Natural killer cell (primary cell): ENCODE results near the gene FXYD5. TPM values are rescaled to one million over a fixed set of nuclear protein-coding genes. Genes with fewer than 3 reads are reported as not detected.

Experiments used
- ATAC-seq, 3 donors: fragments of 150-1000 bp in 2 of 3; fragments of 200-7000 bp in 1 of 3; cut with Tn5 transposase; 1 replicate in 1 of 3; 2 replicates in 2 of 3; pipeline ENCODE4 v1.10.0; 2021; ENCODE audit warnings: mild to moderate bottlenecking in 2 of 3, moderate library complexity in 2 of 3
- DNase-seq, 2 donors: peaks; one replicate each; pipeline versions ENCODE4 v3.0.0 to v3.0.0-alpha.2; 2013 to 2021; ENCODE audit warnings: mixed read lengths in 1 of 2
- H3K27ac ChIP-seq: one replicate; pipeline ENCODE4 v1.5.1; 2013; ENCODE audit warnings: mild to moderate bottlenecking, low read length
- H3K27me3 ChIP-seq: one replicate; pipeline ENCODE4 v1.6.1; 2013; ENCODE audit warnings: low read length; ENCODE audit not compliant: control insufficient read depth, insufficient read depth
- H3K36me3 ChIP-seq: one replicate; pipeline ENCODE4 v1.6.1; 2013; ENCODE audit warnings: low read length; ENCODE audit not compliant: control insufficient read depth, insufficient read depth
- H3K4me1 ChIP-seq: one replicate; pipeline ENCODE4 v1.6.1; 2013; ENCODE audit warnings: low read length; ENCODE audit not compliant: control insufficient read depth, insufficient read depth
- H3K4me3 ChIP-seq: one replicate; pipeline ENCODE4 v1.5.1; 2013; ENCODE audit warnings: low read length
- H3K9me3 ChIP-seq: one replicate; pipeline ENCODE4 v1.6.1; 2013; ENCODE audit warnings: low read length; ENCODE audit not compliant: control insufficient read depth, insufficient read depth
- H3K27ac Mint-ChIP-seq, 2 donors: one replicate each; pipeline ENCODE4 v1.8.0; 2022; ENCODE audit warnings: mild to moderate bottlenecking in 2 of 2, mixed read lengths in 2 of 2, moderate library complexity in 1 of 2
- H3K27me3 Mint-ChIP-seq, 2 donors: one replicate each; pipeline ENCODE4 v1.8.0; 2022; ENCODE audit warnings: low read depth in 2 of 2, mixed read lengths in 2 of 2
- H3K36me3 Mint-ChIP-seq: one replicate; pipeline ENCODE4 v1.8.0; 2022; ENCODE audit warnings: mixed read lengths
- H3K4me1 Mint-ChIP-seq, 2 donors: one replicate each; pipeline ENCODE4 v1.8.0; 2022; ENCODE audit warnings: mixed read lengths in 2 of 2
- H3K4me3 Mint-ChIP-seq: one replicate; pipeline ENCODE4 v1.8.0; 2022; ENCODE audit warnings: mild to moderate bottlenecking, moderate library complexity, mixed read lengths
- H3K9me3 Mint-ChIP-seq, 2 donors: one replicate each; pipeline ENCODE4 v1.8.0; 2022; ENCODE audit warnings: mixed read lengths in 2 of 2
- WGBS: methylation state at CpG from one replicate; pipeline ENCODE4 v1.1.7; 2013; ENCODE audit warnings: missing lambda C conversion rate; ENCODE audit not compliant: insufficient coverage; 5-methylcytosine and 5-hydroxymethylcytosine counted together
- intact Hi-C: fragments of 100-400 bp; cut with micrococcal nuclease; formaldehyde crosslinking; loops from one replicate; pipeline ENCODE4 v1.14.2; 2022
- total RNA-seq, 4 donors: library from RNA; stranded (reverse); fragments of 120-200 nt in 1 of 4; gene quantifications; one replicate each; pipeline versions ENCODE4 v1.2.3 to v1.2.4, GENCODE V29; 2013 to 2022
- TF ChIP-seq, protein P1 (sequence below): fragments of 200-600 bp; IDR thresholded peaks from one replicate; pipeline ENCODE4 v1.8.0; 2022; ENCODE audit warnings: antibody characterized with exemption

Gene FXYD5
- total RNA-seq, 3 donors from 2014 or later (not counting 1 experiment from before 2014, with no cell fraction given) = 226 to 270 (median 231) TPM

DNA sequence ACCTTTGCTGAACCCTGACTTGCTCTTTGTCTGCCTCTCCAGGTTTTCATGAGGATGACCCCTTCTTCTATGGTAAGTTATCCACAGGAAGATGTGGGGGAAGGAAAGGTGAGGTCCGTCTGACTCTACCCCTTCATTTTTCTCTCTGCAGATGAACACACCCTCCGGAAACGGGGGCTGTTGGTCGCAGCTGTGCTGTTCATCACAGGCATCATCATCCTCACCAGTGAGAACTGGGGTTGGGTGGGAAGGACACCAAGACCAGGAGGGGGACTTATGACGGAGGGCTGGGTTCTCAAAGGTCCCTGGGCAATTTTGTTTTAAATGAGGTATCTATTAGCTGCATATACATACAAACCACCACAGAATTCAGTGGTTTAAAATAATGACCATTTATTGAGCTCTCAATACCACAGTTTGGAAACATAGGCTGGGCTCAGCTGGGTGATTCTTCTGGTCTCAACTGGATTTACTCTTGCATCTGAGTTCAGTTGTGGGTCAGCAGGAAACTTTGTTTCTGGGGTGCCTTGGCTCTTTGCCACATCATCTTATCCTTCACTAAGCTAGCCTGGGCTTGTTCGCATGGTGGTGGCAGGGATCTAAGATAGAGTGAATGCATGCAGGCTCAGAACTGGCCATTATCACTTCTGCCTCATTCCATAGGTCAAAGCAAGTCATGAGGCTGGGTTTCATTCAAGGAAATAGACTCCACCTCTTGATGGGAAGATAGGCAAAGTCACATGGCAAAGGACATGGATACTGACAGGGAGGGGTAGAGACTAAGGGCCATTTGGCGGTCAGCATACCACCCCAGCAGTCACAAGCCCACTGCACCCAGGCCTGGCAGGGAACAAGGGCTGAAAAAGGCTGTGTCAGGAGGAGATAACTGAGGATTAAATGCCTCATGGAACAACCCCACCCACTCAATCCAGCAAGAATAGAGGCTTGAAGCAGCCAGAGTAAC, 11.8 kb downstream of the FXYD5 start:
- Mint-ChIP-seq H3K9me3 (peaks cover 0 to 4% of the 10 kb centered on the region in 2 donors), H3K27ac (peak overlapping the region; percentile 80 to 87), H3K27me3 (no peaks in the 10 kb centered on the region), H3K36me3 (peaks cover 25% of the 10 kb centered on the region), H3K4me3 (no peak overlapping the region), H3K4me1 (peaks cover 26 to 50% of the 10 kb centered on the region in 2 donors)
- H3K9me3 ChIP-seq = no peaks in the 10 kb centered on the region
- DNase-seq (no peak), ATAC-seq (no peak)
- TF ChIP-seq, protein P1, sequence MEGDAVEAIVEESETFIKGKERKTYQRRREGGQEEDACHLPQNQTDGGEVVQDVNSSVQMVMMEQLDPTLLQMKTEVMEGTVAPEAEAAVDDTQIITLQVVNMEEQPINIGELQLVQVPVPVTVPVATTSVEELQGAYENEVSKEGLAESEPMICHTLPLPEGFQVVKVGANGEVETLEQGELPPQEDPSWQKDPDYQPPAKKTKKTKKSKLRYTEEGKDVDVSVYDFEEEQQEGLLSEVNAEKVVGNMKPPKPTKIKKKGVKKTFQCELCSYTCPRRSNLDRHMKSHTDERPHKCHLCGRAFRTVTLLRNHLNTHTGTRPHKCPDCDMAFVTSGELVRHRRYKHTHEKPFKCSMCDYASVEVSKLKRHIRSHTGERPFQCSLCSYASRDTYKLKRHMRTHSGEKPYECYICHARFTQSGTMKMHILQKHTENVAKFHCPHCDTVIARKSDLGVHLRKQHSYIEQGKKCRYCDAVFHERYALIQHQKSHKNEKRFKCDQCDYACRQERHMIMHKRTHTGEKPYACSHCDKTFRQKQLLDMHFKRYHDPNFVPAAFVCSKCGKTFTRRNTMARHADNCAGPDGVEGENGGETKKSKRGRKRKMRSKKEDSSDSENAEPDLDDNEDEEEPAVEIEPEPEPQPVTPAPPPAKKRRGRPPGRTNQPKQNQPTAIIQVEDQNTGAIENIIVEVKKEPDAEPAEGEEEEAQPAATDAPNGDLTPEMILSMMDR = no peak
- H3K4me1 ChIP-seq = peaks cover 23% of the 10 kb centered on the region
- peak overlapping the region; percentile 65 for H3K27ac ChIP-seq
- intact Hi-C loops = no loop called here
- WGBS = 100% methylated on average over 1 of the region's 7 CpGs
- H3K4me3 ChIP-seq = no peak overlapping the region
- H3K27me3 ChIP-seq = no peaks in the 10 kb centered on the region
- H3K36me3 ChIP-seq = peaks cover 75% of the 10 kb centered on the region

DNA sequence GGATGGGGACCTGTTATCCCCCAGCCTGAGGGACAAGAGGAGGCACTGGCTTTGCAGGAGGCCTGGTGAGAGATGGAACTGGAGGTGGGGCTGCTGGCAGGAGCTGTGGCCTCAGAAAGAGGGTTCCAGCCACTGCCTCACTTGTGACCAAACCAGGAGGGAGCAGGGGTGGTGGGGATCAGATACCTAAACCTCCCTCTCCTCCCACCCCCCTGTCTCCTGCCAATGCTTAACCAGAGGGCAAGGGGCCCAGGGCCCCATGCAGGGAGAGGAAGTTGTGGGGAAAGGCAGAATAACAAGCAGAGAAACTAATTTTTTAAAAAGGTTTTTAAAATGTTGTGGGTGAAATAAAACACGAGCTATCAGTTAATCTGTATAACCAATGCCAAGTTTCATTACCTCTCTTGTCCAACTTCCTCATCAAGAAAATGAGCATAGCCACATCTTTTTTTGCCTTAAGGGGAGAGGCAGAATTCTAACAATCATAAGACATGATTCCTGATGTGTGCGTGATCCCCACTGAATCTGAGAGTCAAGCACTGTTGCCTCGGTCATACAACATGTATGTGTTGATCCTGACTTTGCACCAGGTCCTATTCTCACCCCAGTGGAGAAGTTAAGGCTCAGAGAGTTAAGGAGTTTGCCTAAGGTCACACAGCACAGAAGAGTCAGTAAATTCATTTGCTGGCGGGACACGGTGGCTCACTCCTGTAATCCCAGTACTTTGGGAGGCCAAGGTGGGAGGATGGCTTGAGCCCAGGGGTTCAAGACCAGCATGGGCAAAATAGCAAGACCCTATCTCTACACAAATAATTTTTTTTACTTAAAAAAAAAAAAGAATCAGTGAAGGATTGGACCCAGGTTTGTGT, 12.9 kb downstream of the FXYD5 start:
- intact Hi-C loops = no loop called here
- whole genome bisulfite sequencing = 54% methylated on average over 4 of the region's 5 CpGs
- Histone ChIP-seq H3K4me1 (peaks cover 31% of the 10 kb centered on the region), H3K9me3 (no peaks in the 10 kb centered on the region), H3K36me3 (peaks cover 64% of the 10 kb centered on the region), H3K4me3 (no peak overlapping the region), H3K27me3 (no peaks in the 10 kb centered on the region), H3K27ac (peak overlapping the region; percentile 65)
- TF ChIP-seq, protein P1 = no peak
- Mint-ChIP-seq H3K4me1 (peaks cover 27 to 55% of the 10 kb centered on the region in 2 donors), H3K4me3 (no peak overlapping the region), H3K27me3 (no peaks in the 10 kb centered on the region), H3K9me3 (no peaks in the 10 kb centered on the region), H3K36me3 (peaks cover 15% of the 10 kb centered on the region), H3K27ac (peak overlapping the region; percentile 80 to 87)
- ATAC-seq (no peak), DNase-seq (peak in 1 of 2 donors; percentile 29)

- Mint-ChIP-seq H3K9me3 (no peaks in the 10 kb centered on the region), H3K4me1 (peaks cover 31 to 54% of the 10 kb centered on the region in 2 donors), H3K36me3 (peaks cover 14% of the 10 kb centered on the region), H3K27ac (peak overlapping the region; percentile 80 to 87), H3K27me3 (no peaks in the 10 kb centered on the region), H3K4me3 (no peak overlapping the region)
- 77% methylated on average over 3 of the region's 3 CpGs for WGBS
- Histone ChIP-seq H3K4me1 (peaks cover 32% of the 10 kb centered on the region), H3K4me3 (no peak overlapping the region), H3K27me3 (no peaks in the 10 kb centered on the region), H3K27ac (peak overlapping the region; percentile 65), H3K36me3 (peaks cover 57% of the 10 kb centered on the region), H3K9me3 (no peaks in the 10 kb centered on the region)
- TF ChIP-seq, protein P1 = no peak
- no peak for DNase-seq
- no peak for ATAC-seq
- intact Hi-C loops = no loop called here
Observed at GRCh38 chr19:35168196-35168595, 13.7 kb downstream of the FXYD5 start.
